ENCODE results near the gene PCDHGA12. TPM values are rescaled to one million over a fixed set of nuclear protein-coding genes. Genes with fewer than 3 reads are reported as not detected.
"Not testable (repeated sequence)": the region's sequence is repeated elsewhere in the genome, so short reads cannot be mapped to it uniquely, and the experiment has no call there.

PCDHGA12 gene
- total RNA-seq, 1 experiment from 2014 or later: 0.17 TPM

DNA sequence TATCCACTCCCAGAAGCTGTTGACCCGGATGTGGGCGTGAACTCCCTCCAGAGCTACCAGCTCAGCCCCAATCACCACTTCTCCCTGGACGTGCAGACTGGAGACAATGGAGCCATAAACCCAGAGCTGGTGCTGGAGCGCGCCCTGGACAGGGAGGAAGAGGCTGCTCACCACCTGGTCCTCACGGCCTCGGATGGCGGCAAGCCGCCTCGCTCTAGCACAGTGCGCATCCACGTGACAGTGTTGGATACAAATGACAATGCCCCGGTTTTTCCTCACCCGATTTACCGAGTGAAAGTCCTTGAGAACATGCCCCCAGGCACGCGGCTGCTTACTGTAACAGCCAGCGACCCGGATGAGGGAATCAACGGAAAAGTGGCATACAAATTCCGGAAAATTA lies 37.0 kb upstream of the PCDHGA12 start (continued):
- TF ChIP-seq, protein P1, sequence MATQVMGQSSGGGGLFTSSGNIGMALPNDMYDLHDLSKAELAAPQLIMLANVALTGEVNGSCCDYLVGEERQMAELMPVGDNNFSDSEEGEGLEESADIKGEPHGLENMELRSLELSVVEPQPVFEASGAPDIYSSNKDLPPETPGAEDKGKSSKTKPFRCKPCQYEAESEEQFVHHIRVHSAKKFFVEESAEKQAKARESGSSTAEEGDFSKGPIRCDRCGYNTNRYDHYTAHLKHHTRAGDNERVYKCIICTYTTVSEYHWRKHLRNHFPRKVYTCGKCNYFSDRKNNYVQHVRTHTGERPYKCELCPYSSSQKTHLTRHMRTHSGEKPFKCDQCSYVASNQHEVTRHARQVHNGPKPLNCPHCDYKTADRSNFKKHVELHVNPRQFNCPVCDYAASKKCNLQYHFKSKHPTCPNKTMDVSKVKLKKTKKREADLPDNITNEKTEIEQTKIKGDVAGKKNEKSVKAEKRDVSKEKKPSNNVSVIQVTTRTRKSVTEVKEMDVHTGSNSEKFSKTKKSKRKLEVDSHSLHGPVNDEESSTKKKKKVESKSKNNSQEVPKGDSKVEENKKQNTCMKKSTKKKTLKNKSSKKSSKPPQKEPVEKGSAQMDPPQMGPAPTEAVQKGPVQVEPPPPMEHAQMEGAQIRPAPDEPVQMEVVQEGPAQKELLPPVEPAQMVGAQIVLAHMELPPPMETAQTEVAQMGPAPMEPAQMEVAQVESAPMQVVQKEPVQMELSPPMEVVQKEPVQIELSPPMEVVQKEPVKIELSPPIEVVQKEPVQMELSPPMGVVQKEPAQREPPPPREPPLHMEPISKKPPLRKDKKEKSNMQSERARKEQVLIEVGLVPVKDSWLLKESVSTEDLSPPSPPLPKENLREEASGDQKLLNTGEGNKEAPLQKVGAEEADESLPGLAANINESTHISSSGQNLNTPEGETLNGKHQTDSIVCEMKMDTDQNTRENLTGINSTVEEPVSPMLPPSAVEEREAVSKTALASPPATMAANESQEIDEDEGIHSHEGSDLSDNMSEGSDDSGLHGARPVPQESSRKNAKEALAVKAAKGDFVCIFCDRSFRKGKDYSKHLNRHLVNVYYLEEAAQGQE (IDR thresholded peaks at IDR 0.05; ENCODE audit: low read depth): no peak
- TF ChIP-seq FOSL1 (IDR thresholded peaks at IDR 0.05; ENCODE audit: low read depth): no peak
- TF ChIP-seq EZH2 (IDR thresholded peaks at IDR 0.05): no peak
- no peak for TF ChIP-seq ELF1 (IDR thresholded peaks at IDR 0.05; ENCODE audit: borderline replicate concordance, low read depth)
- no peak for TF ChIP-seq CEBPB (IDR thresholded peaks at IDR 0.05; ENCODE audit: low read depth)
- no peak for TF ChIP-seq SP1 (IDR thresholded peaks at IDR 0.05; ENCODE audit: low read depth)
- TF ChIP-seq EZH2phosphoT487 (IDR thresholded peaks at IDR 0.05; ENCODE audit: borderline replicate concordance): no peak
- no peak for TF ChIP-seq ZFX (IDR thresholded peaks at IDR 0.05)
- no peak for TF ChIP-seq YY1 (IDR thresholded peaks at IDR 0.05; ENCODE audit: extremely low read depth, insufficient replicate concordance, low read depth, low read length)
- TF ChIP-seq, protein P2, sequence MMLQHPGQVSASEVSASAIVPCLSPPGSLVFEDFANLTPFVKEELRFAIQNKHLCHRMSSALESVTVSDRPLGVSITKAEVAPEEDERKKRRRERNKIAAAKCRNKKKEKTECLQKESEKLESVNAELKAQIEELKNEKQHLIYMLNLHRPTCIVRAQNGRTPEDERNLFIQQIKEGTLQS (IDR thresholded peaks at IDR 0.05): no peak
- TF ChIP-seq JUND (IDR thresholded peaks at IDR 0.05): no peak

DNA sequence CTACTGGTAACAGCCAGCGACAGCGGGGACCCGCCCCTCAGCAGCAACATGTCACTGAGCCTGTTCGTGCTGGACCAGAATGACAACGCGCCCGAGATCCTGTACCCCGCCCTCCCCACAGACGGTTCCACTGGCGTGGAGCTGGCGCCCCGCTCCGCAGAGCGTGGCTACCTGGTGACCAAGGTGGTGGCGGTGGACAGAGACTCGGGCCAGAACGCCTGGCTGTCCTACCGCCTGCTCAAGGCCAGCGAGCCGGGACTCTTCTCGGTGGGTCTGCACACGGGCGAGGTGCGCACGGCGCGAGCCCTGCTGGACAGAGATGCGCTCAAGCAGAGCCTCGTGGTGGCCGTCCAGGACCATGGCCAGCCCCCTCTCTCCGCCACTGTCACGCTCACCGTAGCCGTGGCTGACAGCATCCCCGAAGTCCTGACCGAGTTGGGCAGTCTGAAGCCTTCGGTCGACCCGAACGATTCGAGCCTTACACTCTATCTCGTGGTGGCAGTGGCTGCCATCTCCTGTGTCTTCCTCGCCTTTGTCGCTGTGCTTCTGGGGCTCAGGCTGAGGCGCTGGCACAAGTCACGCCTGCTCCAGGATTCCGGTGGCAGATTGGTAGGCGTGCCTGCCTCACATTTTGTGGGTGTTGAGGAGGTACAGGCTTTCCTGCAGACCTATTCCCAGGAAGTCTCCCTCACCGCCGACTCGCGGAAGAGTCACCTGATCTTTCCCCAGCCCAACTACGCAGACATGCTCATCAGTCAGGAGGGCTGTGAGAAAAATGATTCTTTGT lies 35.7 kb upstream of the PCDHGA12 start:
- H3K9me2 ChIP-seq (ENCODE audit: insufficient read depth); H4K20me1 ChIP-seq (ENCODE audit: insufficient read depth); H3K27ac ChIP-seq (ENCODE audit: low read depth, low read length); H3K9ac ChIP-seq (ENCODE audit: low read length); intact Hi-C loops (cut with micrococcal nuclease); H3K4me3 ChIP-seq (replicated peaks in 1 of 2; ENCODE audit: low read depth in 1 of 2, low read length in 2 of 2); H3K79me2 ChIP-seq (ENCODE audit: insufficient read depth, low read length); H3K4me1 ChIP-seq (ENCODE audit: control insufficient read depth in 1 of 2, insufficient read depth in 2 of 2, low read length in 2 of 2); BruUV-seq (replicated peaks); H3K9me3 ChIP-seq (ENCODE audit: control insufficient read depth in 1 of 2, insufficient read depth in 1 of 2, low read depth in 1 of 2, low read length in 2 of 2); H3K27me3 ChIP-seq (ENCODE audit: insufficient read depth, low read length); ATAC-seq; H3K36me3 ChIP-seq (ENCODE audit: control insufficient read depth in 1 of 2, insufficient read depth in 2 of 2, low read length in 2 of 2); H3K4me2 ChIP-seq (ENCODE audit: low read length); POLR2A ChIA-PET; RAD21 ChIA-PET (ENCODE audit: low non-redundant PET in 1 of 2, low total read pairs in 2 of 2, uncharacterized antibody in 2 of 2, unreplicated experiment in 2 of 2); DNase-seq (ENCODE audit: low read depth, low spot score); H2AFZ ChIP-seq (ENCODE audit: low read depth, low read length, poor library complexity, severe bottlenecking): not testable (repeated sequence)
- CTCF ChIA-PET: interaction anchor here (1.4 to 2.2 kb wide), 2 partner anchors 169 to 172 kb away, joined by 3 to 5 read pairs; partner anchors contain the start of gene PCDHB14

DNA sequence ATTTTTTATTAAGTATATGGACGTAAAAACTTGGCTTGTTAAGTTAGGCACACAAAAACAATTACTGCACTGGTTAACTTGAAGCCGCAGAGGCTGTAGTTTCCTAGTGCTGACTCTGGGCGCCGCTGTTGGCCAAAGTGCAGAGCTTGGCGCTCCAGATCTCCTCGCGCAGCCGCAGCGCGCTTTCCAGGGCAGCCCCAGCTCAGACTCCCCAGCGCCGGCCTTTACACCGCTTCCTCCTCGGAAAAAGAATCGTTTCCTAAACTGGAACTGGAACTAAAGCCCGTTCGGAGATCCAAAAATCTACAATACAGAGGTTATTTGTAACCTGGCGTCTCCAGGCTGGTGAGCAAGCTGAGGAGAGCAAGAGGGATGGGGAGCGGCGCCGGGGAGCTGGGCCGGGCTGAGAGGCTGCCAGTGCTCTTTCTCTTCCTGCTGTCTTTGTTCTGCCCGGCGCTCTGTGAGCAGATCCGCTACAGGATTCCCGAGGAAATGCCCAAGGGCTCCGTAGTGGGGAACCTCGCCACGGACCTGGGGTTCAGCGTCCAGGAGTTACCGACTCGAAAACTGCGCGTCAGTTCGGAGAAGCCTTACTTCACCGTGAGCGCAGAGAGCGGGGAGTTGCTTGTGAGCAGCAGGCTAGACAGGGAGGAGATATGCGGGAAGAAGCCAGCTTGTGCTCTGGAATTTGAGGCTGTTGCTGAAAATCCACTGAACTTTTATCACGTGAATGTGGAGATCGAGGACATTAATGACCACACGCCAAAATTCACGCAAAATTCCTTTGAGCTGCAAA lies 32.4 kb upstream of the PCDHGA12 start, which contains the start of gene PCDHGB5:
Gene PCDHGB5 (plus strand): TSS at position 192 of the 796 bp plus-strand sequence. CDS start 181 bp downstream, at position 373.
- intact Hi-C loops (cut with micrococcal nuclease); H3K36me3 ChIP-seq (ENCODE audit: control insufficient read depth in 1 of 2, insufficient read depth in 2 of 2, low read length in 2 of 2); H3K9me2 ChIP-seq (ENCODE audit: insufficient read depth); BruUV-seq (replicated peaks); H2AFZ ChIP-seq (ENCODE audit: low read depth, low read length, poor library complexity, severe bottlenecking); H3K27me3 ChIP-seq (ENCODE audit: insufficient read depth, low read length); DNase-seq (ENCODE audit: low read depth, low spot score); H4K20me1 ChIP-seq (ENCODE audit: insufficient read depth); ATAC-seq; H3K9me3 ChIP-seq (ENCODE audit: control insufficient read depth in 1 of 2, insufficient read depth in 1 of 2, low read depth in 1 of 2, low read length in 2 of 2); H3K9ac ChIP-seq (ENCODE audit: low read length); H3K4me1 ChIP-seq (ENCODE audit: control insufficient read depth in 1 of 2, insufficient read depth in 2 of 2, low read length in 2 of 2); H3K27ac ChIP-seq (ENCODE audit: low read depth, low read length); POLR2A ChIA-PET; H3K4me2 ChIP-seq (ENCODE audit: low read length); H3K79me2 ChIP-seq (ENCODE audit: insufficient read depth, low read length); RAD21 ChIA-PET (ENCODE audit: low non-redundant PET in 1 of 2, low total read pairs in 2 of 2, uncharacterized antibody in 2 of 2, unreplicated experiment in 2 of 2); H3K4me3 ChIP-seq (replicated peaks in 1 of 2; ENCODE audit: low read depth in 1 of 2, low read length in 2 of 2): not testable (repeated sequence)
- CTCF ChIA-PET: interaction anchor here (1.3 kb wide), 1 partner anchor 15 kb away, joined by 4 read pairs; the partner anchor contains the start of gene PCDHGA10

All from HCT116 (cell line).